Measurements from ENCODE around the gene THRAP3.

Gene THRAP3

DNA sequence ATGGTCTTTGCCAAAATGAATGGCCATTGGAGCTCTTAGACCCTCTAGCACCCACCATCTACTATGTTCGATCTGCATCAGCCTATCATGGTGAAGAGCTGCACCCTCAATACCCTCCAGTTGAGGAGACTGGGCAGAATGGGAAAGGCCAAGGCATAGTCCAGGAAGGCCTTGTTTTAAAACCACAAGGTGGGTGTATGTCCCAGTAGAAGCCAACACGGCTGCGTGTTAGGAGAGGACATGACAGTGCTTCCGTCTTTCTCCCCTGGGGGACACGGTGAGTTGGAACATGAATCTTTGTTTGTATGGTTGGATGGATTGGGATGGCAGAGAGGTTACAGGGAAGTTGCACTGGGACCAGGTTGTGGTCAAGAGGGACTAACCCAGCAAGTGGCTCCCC is 63.4 kb downstream of the THRAP3 start:
- TF ChIP-seq, protein P1, sequence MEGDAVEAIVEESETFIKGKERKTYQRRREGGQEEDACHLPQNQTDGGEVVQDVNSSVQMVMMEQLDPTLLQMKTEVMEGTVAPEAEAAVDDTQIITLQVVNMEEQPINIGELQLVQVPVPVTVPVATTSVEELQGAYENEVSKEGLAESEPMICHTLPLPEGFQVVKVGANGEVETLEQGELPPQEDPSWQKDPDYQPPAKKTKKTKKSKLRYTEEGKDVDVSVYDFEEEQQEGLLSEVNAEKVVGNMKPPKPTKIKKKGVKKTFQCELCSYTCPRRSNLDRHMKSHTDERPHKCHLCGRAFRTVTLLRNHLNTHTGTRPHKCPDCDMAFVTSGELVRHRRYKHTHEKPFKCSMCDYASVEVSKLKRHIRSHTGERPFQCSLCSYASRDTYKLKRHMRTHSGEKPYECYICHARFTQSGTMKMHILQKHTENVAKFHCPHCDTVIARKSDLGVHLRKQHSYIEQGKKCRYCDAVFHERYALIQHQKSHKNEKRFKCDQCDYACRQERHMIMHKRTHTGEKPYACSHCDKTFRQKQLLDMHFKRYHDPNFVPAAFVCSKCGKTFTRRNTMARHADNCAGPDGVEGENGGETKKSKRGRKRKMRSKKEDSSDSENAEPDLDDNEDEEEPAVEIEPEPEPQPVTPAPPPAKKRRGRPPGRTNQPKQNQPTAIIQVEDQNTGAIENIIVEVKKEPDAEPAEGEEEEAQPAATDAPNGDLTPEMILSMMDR (IDR thresholded peaks at IDR 0.05; ENCODE audit: low read depth, low read length): no peak
- no peak overlapping the region for H3K4me3 ChIP-seq (ENCODE audit: low read depth, low read length)

DNA sequence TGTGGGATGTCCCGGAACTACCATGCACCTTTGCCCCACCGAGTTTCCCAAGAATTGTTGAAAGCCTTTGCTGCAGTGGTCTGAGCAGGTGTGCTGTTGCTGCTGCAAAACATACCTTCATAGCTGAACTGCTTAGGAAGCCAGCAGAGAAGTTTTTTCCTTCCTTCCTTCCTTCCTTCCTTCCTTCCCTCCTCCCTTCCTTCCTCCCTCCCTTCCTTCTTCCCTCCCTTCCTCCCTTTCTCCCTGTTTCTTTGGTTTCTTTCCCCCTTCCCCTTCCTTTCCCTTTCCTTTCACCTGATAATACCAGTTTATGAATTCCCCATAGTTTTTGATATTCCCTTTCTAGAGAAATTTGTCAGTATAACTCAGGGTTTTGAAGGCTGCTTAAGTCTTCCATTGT is 71.1 kb downstream of the THRAP3 start:
- TF ChIP-seq, protein P1 (IDR thresholded peaks at IDR 0.05; ENCODE audit: low read depth, low read length): no peak
- H3K4me3 ChIP-seq (ENCODE audit: low read depth, low read length): no peak overlapping the region

- TF ChIP-seq, protein P1 (IDR thresholded peaks at IDR 0.05; ENCODE audit: low read depth, low read length): no peak
- no peak overlapping the region for H3K4me3 ChIP-seq (ENCODE audit: low read depth, low read length)
Measured at GRCh38 chr1:36297062-36297461, 72.8 kb downstream of the THRAP3 start.

- no peak overlapping the region for H3K4me3 ChIP-seq (ENCODE audit: low read depth, low read length)
- TF ChIP-seq, protein P1 (IDR thresholded peaks at IDR 0.05; ENCODE audit: low read depth, low read length): no peak
Measured at GRCh38 chr1:36298640-36299039, 74.4 kb downstream of the THRAP3 start.

GRCh38 chr1:36300526-36300925 is 76.3 kb downstream of the THRAP3 start:
- TF ChIP-seq, protein P1 (IDR thresholded peaks at IDR 0.05; ENCODE audit: low read depth, low read length): no peak
- no peak overlapping the region for H3K4me3 ChIP-seq (ENCODE audit: low read depth, low read length)

DNA sequence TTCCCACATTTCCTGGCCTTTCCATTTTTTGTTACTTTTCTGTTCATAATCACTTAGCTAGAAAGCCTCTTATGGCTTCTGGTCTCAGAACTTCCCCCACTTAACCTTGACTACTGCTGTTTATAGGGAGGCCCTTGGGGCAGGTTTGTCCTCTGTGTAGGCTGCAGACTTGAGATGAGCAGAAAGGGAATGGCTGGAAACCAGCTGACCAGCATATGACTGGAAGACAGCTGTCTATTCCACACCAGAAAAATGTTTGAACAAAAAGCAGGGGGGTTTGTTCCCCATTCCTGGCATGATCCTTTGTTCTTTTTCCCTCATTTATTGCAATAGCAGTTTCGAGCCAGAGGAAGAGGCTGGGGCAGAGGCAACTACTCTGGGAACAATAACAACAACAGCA is 77.0 kb downstream of the THRAP3 start:
- H3K4me3 ChIP-seq (ENCODE audit: low read depth, low read length): no peak overlapping the region
- TF ChIP-seq, protein P1 (IDR thresholded peaks at IDR 0.05; ENCODE audit: low read depth, low read length): no peak

GRCh38 chr1:36303244-36303643 is 79.0 kb downstream of the THRAP3 start:
- TF ChIP-seq, protein P1 (IDR thresholded peaks at IDR 0.05; ENCODE audit: low read depth, low read length): no peak
- H3K4me3 ChIP-seq (ENCODE audit: low read depth, low read length): no peak overlapping the region

Measured in WI38 (cell line).